ENCODE measurements around the gene NOPCHAP1.

- TF ChIP-seq, protein P1, sequence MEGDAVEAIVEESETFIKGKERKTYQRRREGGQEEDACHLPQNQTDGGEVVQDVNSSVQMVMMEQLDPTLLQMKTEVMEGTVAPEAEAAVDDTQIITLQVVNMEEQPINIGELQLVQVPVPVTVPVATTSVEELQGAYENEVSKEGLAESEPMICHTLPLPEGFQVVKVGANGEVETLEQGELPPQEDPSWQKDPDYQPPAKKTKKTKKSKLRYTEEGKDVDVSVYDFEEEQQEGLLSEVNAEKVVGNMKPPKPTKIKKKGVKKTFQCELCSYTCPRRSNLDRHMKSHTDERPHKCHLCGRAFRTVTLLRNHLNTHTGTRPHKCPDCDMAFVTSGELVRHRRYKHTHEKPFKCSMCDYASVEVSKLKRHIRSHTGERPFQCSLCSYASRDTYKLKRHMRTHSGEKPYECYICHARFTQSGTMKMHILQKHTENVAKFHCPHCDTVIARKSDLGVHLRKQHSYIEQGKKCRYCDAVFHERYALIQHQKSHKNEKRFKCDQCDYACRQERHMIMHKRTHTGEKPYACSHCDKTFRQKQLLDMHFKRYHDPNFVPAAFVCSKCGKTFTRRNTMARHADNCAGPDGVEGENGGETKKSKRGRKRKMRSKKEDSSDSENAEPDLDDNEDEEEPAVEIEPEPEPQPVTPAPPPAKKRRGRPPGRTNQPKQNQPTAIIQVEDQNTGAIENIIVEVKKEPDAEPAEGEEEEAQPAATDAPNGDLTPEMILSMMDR (IDR thresholded peaks at IDR 0.05), result no peak
- no peak for TF ChIP-seq POLR2A (IDR thresholded peaks at IDR 0.05)
Measured at GRCh38 chr12:104963757-104964156, 22.4 kb upstream of the NOPCHAP1 start.
